ENCODE data around the gene BICRA.

GRCh38 chr19:47679251-47679900 lies 70.4 kb downstream of the BICRA start:
- TF ChIP-seq POLR2A (IDR thresholded peaks at IDR 0.05; ENCODE audit: low read depth, low read length) (no peak), TAF1 (IDR thresholded peaks at IDR 0.05; ENCODE audit: low read depth, low read length) (no peak), POLR2AphosphoS5 (IDR thresholded peaks at IDR 0.05; ENCODE audit: low read depth, low read length) (no peak), SPI1 (IDR thresholded peaks at IDR 0.05; ENCODE audit: low read depth, low read length) (no peak), PAX5 (IDR thresholded peaks at IDR 0.05; ENCODE audit: insufficient read depth, low read length, severe bottlenecking) (no peak), POU2F2 (IDR thresholded peaks at IDR 0.05; ENCODE audit: low read depth, low read length) (no peak)
